ENCODE results near the gene ZFYVE26. TPM values are rescaled to one million over a fixed set of nuclear protein-coding genes. Genes with fewer than 3 reads are reported as not detected.

The ZFYVE26 gene
- total and polyA plus RNA-seq, 4 experiments from 2014 or later, result 0.95 to 38.1 (median 19.7) TPM

DNA sequence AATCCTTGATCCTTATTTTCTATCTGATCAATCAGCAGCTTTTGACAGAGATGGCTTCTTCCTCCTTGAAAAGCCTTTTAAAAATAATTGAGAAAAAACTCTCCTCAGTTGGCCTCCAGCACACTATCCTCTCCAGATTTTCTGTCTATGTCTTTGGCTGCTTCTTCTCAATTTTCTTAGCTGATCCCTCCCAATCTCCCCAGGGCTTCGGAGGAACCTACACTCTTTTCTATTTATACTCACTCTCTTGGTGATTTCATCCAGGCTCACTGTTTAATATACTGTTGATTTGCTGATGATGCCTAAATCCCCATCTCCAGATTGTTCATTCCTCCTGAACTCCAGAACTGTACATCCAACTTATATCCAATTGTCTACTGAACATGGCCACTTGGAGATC, 59.9 kb downstream of the ZFYVE26 start:
- Mint-ChIP-seq H3K4me1 (no peaks in the 10 kb centered on the region), H3K36me3 (peaks cover 79 to 83% of the 10 kb centered on the region in 2 donors), H3K9me3 (no peaks in the 10 kb centered on the region), H3K27me3 (no peaks in the 10 kb centered on the region), H3K27ac (peak overlapping the region in 1 of 7 donors; percentile 8), H3K4me3 (no peak overlapping the region)
- Histone ChIP-seq H3K4me3 (ENCODE audit: low read length in 2 of 2) (no peak overlapping the region), H3K36me3 (ENCODE audit: insufficient read depth, low read length) (peaks cover 47% of the 10 kb centered on the region), H3K27me3 (ENCODE audit: insufficient read depth, low read length) (no peaks in the 10 kb centered on the region), H3K4me1 (ENCODE audit: insufficient read depth, low read length) (no peaks in the 10 kb centered on the region), H3K9me3 (ENCODE audit: control insufficient read depth in 1 of 2, low read length in 2 of 2) (no peaks in the 10 kb centered on the region), H3K27ac (ENCODE audit: low read depth, low read length) (no peak overlapping the region)
- POLR2A ChIA-PET (ENCODE audit: partially characterized antibody), result no interaction called here
- DNase-seq, result no peak
- intact Hi-C loops (cut with micrococcal nuclease), result no loop called here
- CTCF ChIA-PET (ENCODE audit: partially characterized antibody), result interaction anchor here (1.3 kb wide), 1 partner anchor 9 kb away, joined by 3 read pairs; no protein-coding TSS in a partner anchor

DNA sequence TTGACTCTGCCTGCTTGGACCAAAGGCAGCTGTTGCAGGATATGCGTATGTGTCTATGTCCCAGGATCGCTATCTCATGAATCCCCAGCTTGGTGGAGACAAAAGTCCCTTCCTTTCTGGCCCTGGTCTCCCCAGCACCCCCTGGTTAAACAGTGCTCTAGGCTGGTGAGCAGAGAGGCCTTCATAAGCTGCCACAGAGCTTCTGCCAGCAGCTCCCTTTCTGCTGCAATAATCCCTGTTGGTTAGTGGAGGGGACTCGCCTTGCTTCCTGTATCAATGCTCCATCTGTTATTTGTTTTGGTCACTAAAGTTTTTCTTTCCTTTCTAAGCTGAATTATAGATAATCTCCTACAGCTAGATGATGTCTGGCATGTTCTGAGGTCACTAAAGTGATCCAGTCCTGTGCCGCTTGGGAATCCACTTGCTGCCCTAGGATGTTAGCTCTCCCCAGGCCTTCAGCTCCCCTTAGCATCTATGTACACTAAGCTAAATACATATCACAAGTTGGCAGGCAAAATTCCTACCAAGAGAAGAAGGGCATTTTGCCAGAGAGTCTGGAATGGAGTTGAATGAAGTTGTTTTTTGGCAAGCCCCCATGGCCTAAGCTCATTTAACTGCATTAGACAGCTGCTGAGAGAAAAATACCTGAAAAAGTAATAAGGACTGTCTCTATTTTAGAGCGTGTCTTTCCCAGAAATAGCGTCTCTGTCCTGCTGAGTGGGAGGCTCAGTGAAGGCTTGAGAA, 66.9 kb downstream of the ZFYVE26 start:
- Mint-ChIP-seq H3K36me3 (peaks cover 80 to 82% of the 10 kb centered on the region in 2 donors), H3K27ac (peak overlapping the region in 2 of 7 donors; percentile 17 to 74)
- intact Hi-C loops (cut with micrococcal nuclease), result no loop called here

DNA sequence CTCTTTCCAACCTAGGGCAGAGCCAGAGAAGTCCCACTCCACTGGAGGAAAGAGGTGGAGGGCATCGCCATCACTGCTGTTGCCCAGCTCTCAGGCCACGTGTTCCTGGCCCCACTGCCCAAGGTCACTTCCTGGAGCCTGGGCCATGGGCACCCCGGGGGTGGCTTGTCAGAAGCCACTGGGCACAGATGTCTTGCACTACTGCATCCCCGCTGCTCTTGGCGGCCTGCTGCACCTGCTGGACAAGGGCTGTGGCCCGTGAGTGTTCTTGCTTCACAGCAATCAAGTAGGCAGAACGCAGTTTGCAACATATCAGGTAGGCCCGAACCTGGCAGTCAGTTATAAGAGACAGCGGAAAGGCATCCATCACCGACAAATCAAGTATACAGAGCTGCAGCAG, 68.1 kb downstream of the ZFYVE26 start:
- Histone ChIP-seq H3K27ac (ENCODE audit: low read depth, low read length) (no peak overlapping the region), H3K4me1 (ENCODE audit: insufficient read depth, low read length) (no peaks in the 10 kb centered on the region), H3K4me3 (ENCODE audit: low read length in 2 of 2) (no peak overlapping the region), H3K9me3 (ENCODE audit: control insufficient read depth in 1 of 2, low read length in 2 of 2) (no peaks in the 10 kb centered on the region), H3K27me3 (ENCODE audit: insufficient read depth, low read length) (no peaks in the 10 kb centered on the region), H3K36me3 (ENCODE audit: insufficient read depth, low read length) (peaks cover 47% of the 10 kb centered on the region)
- CTCF ChIA-PET (ENCODE audit: partially characterized antibody), result interaction anchor here (1.5 kb wide), 1 partner anchor 8 kb away, joined by 3 read pairs; no protein-coding TSS in a partner anchor
- DNase-seq, result no peak
- H3K9me3 Mint-ChIP-seq, result peaks cover 0 to 5% (median 0%) of the 10 kb centered on the region in 8 donors
- POLR2A ChIA-PET (ENCODE audit: partially characterized antibody), result no interaction called here
- peaks cover 68 to 70% of the 10 kb centered on the region in 2 donors for H3K36me3 Mint-ChIP-seq
- no peaks in the 10 kb centered on the region for H3K27me3 Mint-ChIP-seq
- intact Hi-C loops (cut with micrococcal nuclease), result no loop called here
- no peak overlapping the region for H3K4me3 Mint-ChIP-seq
- H3K4me1 Mint-ChIP-seq, result no peaks in the 10 kb centered on the region
- H3K27ac Mint-ChIP-seq, result peak overlapping the region in 1 of 7 donors; percentile 61

More for the DNA sequence above, 66.9 kb downstream of the ZFYVE26 start:
- no peak for DNase-seq
- ChIA-PET POLR2A (ENCODE audit: partially characterized antibody) (no interaction called here), CTCF (ENCODE audit: partially characterized antibody) (interaction anchor here (1.0 kb wide), 1 partner anchor 84 kb away, joined by 3 read pairs; no protein-coding TSS in a partner anchor)
- Histone ChIP-seq H3K36me3 (ENCODE audit: insufficient read depth, low read length) (peaks cover 59% of the 10 kb centered on the region), H3K4me1 (ENCODE audit: insufficient read depth, low read length) (no peaks in the 10 kb centered on the region), H3K9me3 (ENCODE audit: control insufficient read depth in 1 of 2, low read length in 2 of 2) (no peaks in the 10 kb centered on the region), H3K27me3 (ENCODE audit: insufficient read depth, low read length) (no peaks in the 10 kb centered on the region), H3K4me3 (ENCODE audit: low read length in 2 of 2) (no peak overlapping the region), H3K27ac (ENCODE audit: low read depth, low read length) (no peak overlapping the region)
- Mint-ChIP-seq H3K4me1 (no peaks in the 10 kb centered on the region), H3K9me3 (peaks cover 0 to 2% (median 0%) of the 10 kb centered on the region in 8 donors), H3K4me3 (no peak overlapping the region), H3K27me3 (no peaks in the 10 kb centered on the region)

DNA sequence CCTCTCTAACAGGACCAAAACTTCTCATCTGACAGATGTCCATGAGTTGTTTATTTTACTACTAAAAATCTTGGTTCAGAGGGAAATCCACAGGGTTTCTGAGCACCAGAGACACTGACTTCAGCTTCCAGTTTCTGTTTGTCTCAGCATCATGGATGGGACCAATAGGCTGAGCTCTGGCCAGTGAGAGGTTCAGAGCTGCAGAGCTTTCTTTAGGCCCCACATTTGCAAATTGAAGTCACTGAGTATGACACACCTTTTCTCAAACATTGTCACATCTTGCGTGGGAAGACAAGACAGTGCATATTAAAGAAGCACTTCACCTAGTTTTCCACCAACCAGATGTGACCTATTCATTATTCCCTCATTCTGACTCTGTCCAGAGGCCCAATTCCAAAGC, 69.5 kb downstream of the ZFYVE26 start:
- ChIA-PET POLR2A (ENCODE audit: partially characterized antibody) (no interaction called here), CTCF (ENCODE audit: partially characterized antibody) (no interaction called here)
- Mint-ChIP-seq H3K9me3 (peaks cover 0 to 5% (median 0%) of the 10 kb centered on the region in 8 donors), H3K4me3 (no peak overlapping the region), H3K4me1 (no peaks in the 10 kb centered on the region), H3K27ac (peak overlapping the region in 1 of 7 donors; percentile 82), H3K36me3 (peaks cover 54 to 57% of the 10 kb centered on the region in 2 donors), H3K27me3 (no peaks in the 10 kb centered on the region)
- H3K27me3 ChIP-seq (ENCODE audit: insufficient read depth, low read length), result no peaks in the 10 kb centered on the region
- no peaks in the 10 kb centered on the region for H3K9me3 ChIP-seq (ENCODE audit: control insufficient read depth in 1 of 2, low read length in 2 of 2)
- H3K4me1 ChIP-seq (ENCODE audit: insufficient read depth, low read length), result no peaks in the 10 kb centered on the region
- intact Hi-C loops (cut with micrococcal nuclease), result no loop called here
- no peak for DNase-seq
- H3K27ac ChIP-seq (ENCODE audit: low read depth, low read length), result no peak overlapping the region
- peaks cover 34% of the 10 kb centered on the region for H3K36me3 ChIP-seq (ENCODE audit: insufficient read depth, low read length)
- H3K4me3 ChIP-seq (ENCODE audit: low read length in 2 of 2), result no peak overlapping the region

DNA sequence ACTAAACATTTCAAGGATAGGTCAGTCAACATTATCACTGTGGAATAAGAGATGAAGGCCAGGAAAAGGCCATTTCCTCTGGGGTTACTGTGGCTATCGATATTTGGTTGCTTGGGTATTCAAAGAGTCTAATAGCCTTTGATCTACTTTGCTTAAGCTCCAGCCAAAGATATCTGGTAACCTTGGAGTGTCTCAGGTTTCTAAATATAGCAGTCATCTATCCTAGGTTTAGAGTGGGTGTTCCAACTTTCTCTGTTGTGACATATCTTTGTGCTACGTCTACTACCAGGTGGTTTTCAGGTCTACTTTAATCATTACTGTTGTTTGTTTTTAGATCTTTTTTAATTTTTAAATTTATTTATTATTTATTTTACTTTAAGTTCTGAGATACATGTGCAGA, 72.3 kb downstream of the ZFYVE26 start:
- Mint-ChIP-seq H3K4me3 (no peak overlapping the region), H3K4me1 (peaks cover 0 to 6% (median under 1%) of the 10 kb centered on the region in 4 donors), H3K9me3 (peaks cover 0 to 5% (median 0%) of the 10 kb centered on the region in 8 donors), H3K36me3 (peaks cover 27 to 32% of the 10 kb centered on the region in 2 donors), H3K27me3 (no peaks in the 10 kb centered on the region), H3K27ac (no peak overlapping the region)
- POLR2A ChIA-PET (ENCODE audit: partially characterized antibody), result no interaction called here
- intact Hi-C loops (cut with micrococcal nuclease), result no loop called here
- H3K4me1 ChIP-seq (ENCODE audit: insufficient read depth, low read length), result no peaks in the 10 kb centered on the region
- no peaks in the 10 kb centered on the region for H3K9me3 ChIP-seq (ENCODE audit: control insufficient read depth in 1 of 2, low read length in 2 of 2)
- no peak for DNase-seq
- no peak overlapping the region for H3K27ac ChIP-seq (ENCODE audit: low read depth, low read length)
- H3K4me3 ChIP-seq (ENCODE audit: low read length in 2 of 2), result no peak overlapping the region
- no peaks in the 10 kb centered on the region for H3K27me3 ChIP-seq (ENCODE audit: insufficient read depth, low read length)
- H3K36me3 ChIP-seq (ENCODE audit: insufficient read depth, low read length), result peaks cover 13% of the 10 kb centered on the region
- CTCF ChIA-PET (ENCODE audit: partially characterized antibody), result no interaction called here

DNA sequence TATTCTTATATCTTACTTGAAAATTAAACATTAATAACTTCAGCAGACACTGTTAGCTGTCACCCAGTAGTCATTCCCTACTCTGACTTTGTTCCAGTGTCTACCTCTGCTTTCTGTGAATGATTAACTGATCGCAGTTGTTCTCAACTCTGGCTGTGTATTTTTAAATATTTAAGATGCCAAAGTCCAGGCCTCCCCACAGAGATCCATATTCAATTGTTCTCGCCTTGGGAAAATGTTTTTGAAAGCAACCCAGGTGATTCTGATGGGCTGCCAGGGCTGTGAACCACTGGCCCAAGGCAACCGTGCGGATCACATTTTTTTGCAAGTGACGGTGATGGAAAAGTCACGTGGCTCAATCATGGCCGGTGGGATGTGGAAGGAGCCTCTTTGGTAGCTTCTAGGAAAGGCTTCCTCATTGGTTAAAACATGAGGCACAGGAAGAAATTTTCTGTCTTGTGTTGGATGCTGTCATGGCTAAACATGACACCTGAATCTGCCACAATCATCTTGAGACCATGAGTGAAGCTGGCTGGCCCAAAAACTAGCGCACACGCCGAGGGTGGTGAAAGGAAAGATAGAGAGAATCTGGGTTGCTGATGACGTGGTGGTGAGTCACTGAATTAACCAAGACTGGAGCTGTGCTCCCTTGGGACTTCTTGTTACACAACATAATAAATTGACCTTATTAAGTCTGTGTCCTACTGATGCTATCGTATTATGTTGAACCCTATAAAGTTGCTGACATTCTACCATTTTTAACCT, 77.5 kb downstream of the ZFYVE26 start:
- intact Hi-C loops (cut with micrococcal nuclease), result no loop called here
- peak overlapping the region in 1 of 7 donors; percentile 31 for H3K27ac Mint-ChIP-seq
- ChIA-PET POLR2A (ENCODE audit: partially characterized antibody) (no interaction called here), CTCF (ENCODE audit: partially characterized antibody) (no interaction called here)
- no peaks in the 10 kb centered on the region for H3K36me3 ChIP-seq (ENCODE audit: insufficient read depth, low read length)
- peak in 3 of 5 donors; percentile 2 to 46 (median 26) for DNase-seq
- no peak overlapping the region for H3K27ac ChIP-seq (ENCODE audit: low read depth, low read length)
- H3K9me3 Mint-ChIP-seq, result peaks cover 0 to 4% (median 0%) of the 10 kb centered on the region in 8 donors
- H3K27me3 ChIP-seq (ENCODE audit: insufficient read depth, low read length), result no peaks in the 10 kb centered on the region
- H3K4me3 ChIP-seq (ENCODE audit: low read length in 2 of 2), result no peak overlapping the region
- H3K36me3 Mint-ChIP-seq, result no peaks in the 10 kb centered on the region
- peaks cover 0 to 8% (median under 1%) of the 10 kb centered on the region in 4 donors for H3K4me1 Mint-ChIP-seq
- no peaks in the 10 kb centered on the region for H3K9me3 ChIP-seq (ENCODE audit: control insufficient read depth in 1 of 2, low read length in 2 of 2)
- no peaks in the 10 kb centered on the region for H3K4me1 ChIP-seq (ENCODE audit: insufficient read depth, low read length)
- H3K4me3 Mint-ChIP-seq, result no peak overlapping the region
- no peaks in the 10 kb centered on the region for H3K27me3 Mint-ChIP-seq

DNA sequence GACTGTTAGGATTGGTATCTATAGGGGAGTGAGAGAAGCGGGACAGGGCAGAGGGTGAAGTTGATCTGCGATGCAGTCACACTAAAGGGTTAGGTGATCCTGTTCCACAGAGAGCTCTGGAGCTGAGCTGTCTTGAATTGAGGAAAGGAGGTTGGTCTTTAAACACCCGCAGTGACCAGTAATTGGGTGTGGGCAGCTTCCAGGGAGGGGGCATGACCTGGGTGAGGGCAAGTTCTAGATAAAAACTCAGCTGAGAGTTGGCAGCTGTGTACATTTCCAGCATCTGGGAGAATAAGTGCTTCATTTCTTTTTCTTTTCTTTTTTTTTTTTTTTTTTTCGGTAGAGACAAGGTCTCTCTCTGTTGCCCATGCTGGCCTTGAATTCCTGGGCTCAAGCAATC, 79.6 kb downstream of the ZFYVE26 start:
- CTCF ChIA-PET (ENCODE audit: partially characterized antibody), result no interaction called here
- no peaks in the 10 kb centered on the region for H3K27me3 Mint-ChIP-seq
- peaks cover 0 to 2% (median 0%) of the 10 kb centered on the region in 8 donors for H3K9me3 Mint-ChIP-seq
- Histone ChIP-seq H3K27me3 (ENCODE audit: insufficient read depth, low read length) (no peaks in the 10 kb centered on the region), H3K36me3 (ENCODE audit: insufficient read depth, low read length) (no peaks in the 10 kb centered on the region), H3K4me1 (ENCODE audit: insufficient read depth, low read length) (no peaks in the 10 kb centered on the region), H3K4me3 (ENCODE audit: low read length in 2 of 2) (no peak overlapping the region), H3K9me3 (ENCODE audit: control insufficient read depth in 1 of 2, low read length in 2 of 2) (no peaks in the 10 kb centered on the region), H3K27ac (ENCODE audit: low read depth, low read length) (no peak overlapping the region)
- no peak for DNase-seq
- no peaks in the 10 kb centered on the region for H3K36me3 Mint-ChIP-seq
- POLR2A ChIA-PET (ENCODE audit: partially characterized antibody), result no interaction called here
- peaks cover 0 to 8% (median under 1%) of the 10 kb centered on the region in 4 donors for H3K4me1 Mint-ChIP-seq
- no peak overlapping the region for H3K27ac Mint-ChIP-seq
- H3K4me3 Mint-ChIP-seq, result no peak overlapping the region
- intact Hi-C loops (cut with micrococcal nuclease), result no loop called here

Measured in CD4-positive, alpha-beta memory T cell (primary cell).